H1 (cell line): ENCODE measurements around the gene NUDT6. TPM values are rescaled to one million over a fixed set of nuclear protein-coding genes. Genes with fewer than 3 reads are reported as not detected.

Source experiments
- BACH1 ChIP-seq: IDR thresholded peaks from 2 replicates; pipeline ENCODE4 v1.6.1; 2012; ENCODE audit warnings: low read length, improper control_type of control experiment
- CHD7 ChIP-seq: fragments of 300-600 bp; sonication (generic); IDR thresholded peaks from 2 replicates; pipeline ENCODE4 v1.7.1; 2012; ENCODE audit warnings: low read length, moderate library complexity, mild to moderate bottlenecking, inconsistent platforms; ENCODE audit not compliant: insufficient replicate concordance
- CTCF ChIP-seq, 3 experiments: IDR thresholded peaks; 1 replicate in 2 of 3; 2 replicates in 1 of 3; pipeline versions ENCODE4 v1.5.1 to v1.6.1; 2011; ENCODE audit warnings: low read length in 3 of 3, mild to moderate bottlenecking in 3 of 3, inconsistent platforms in 2 of 3, low read depth in 1 of 3, moderate library complexity in 1 of 3; ENCODE audit not compliant: insufficient read depth in 1 of 3; ENCODE audit errors: control extremely low read depth in 1 of 3
- FOSL1 ChIP-seq: IDR thresholded peaks from 2 replicates; pipeline ENCODE4 v1.6.1; 2011; ENCODE audit warnings: mild to moderate bottlenecking, low read depth, low read length, moderate library complexity; ENCODE audit not compliant: insufficient read depth
- HDAC6 ChIP-seq: IDR thresholded peaks from one replicate; pipeline ENCODE4 v1.7.1; 2012; ENCODE audit warnings: low read depth, mild to moderate bottlenecking, inconsistent platforms, low read length, moderate library complexity
- JUND ChIP-seq: IDR thresholded peaks from 2 replicates; pipeline ENCODE4 v1.6.1; 2011; ENCODE audit warnings: mild to moderate bottlenecking, improper control_type of control experiment, low read length
- polyA plus RNA-seq, 7 experiments: library from polyadenylated mRNA; depleted of rRNA in 3 of 7; stranded (reverse) in 5 of 7; unstranded in 2 of 7; fragments of >200 nt in 5 of 7; fragments of 200-250 nt in 2 of 7; gene quantifications; 1 replicate in 5 of 7; 2 replicates in 1 of 7; 4 replicates in 1 of 7; pipeline versions ENCODE4 v1.2.1 to v1.2.3, GENCODE V29; 2011 to 2013; ENCODE audit warnings: missing spikeins in 2 of 7, mixed read lengths in 2 of 7
- total RNA-seq: library from RNA; stranded (reverse); fragmentation: NEBNext Ultra II Directional; extraction: Animal tissue kit (Norgen Biotek cat#: 25700); gene quantifications from 2 replicates; pipeline ENCODE4 v1.2.1, GENCODE V29; 2021

The NUDT6 gene
- total and polyA plus RNA-seq, 2 of the 8 experiments (the other 6 are each of a cell fraction or from before 2014, with no cell fraction given), result 5.0 to 12.4 TPM

- TF ChIP-seq CHD7, result no peak
- TF ChIP-seq HDAC6, result no peak
- no peak for TF ChIP-seq BACH1
- no peak for TF ChIP-seq FOSL1
- peak; percentile 20 to 56 (median 32); a peak in 3 of 4 replicates for TF ChIP-seq CTCF (IDR thresholded peaks at IDR 0.05; ENCODE audit: control extremely low read depth in 1 of 3, insufficient read depth in 1 of 3, low read depth in 1 of 3, low read length in 3 of 3)
- no peak for TF ChIP-seq JUND
These were observed 31.5 kb upstream of the NUDT6 start (continued) for GRCh38 chr4:122953924-122954323.
